Nephron (organoid): ENCODE results near the gene HLA-F.

ENCODE experiments used
- H3K27ac Mint-ChIP-seq, 3 experiments: 2 replicates each; pipeline ENCODE4 v1.8.0; 2020; ENCODE audit warnings: mixed read lengths in 3 of 3, mild to moderate bottlenecking in 2 of 3, moderate library complexity in 1 of 3
- H3K27me3 Mint-ChIP-seq: 2 replicates; pipeline ENCODE4 v1.8.0; 2021; ENCODE audit warnings: low read depth, mild to moderate bottlenecking, moderate library complexity, mixed read lengths
- H3K36me3 Mint-ChIP-seq: 2 replicates; pipeline ENCODE4 v1.8.0; 2020; ENCODE audit warnings: low read depth, mixed read lengths
- H3K4me1 Mint-ChIP-seq: 2 replicates; pipeline ENCODE4 v1.8.0; 2020; ENCODE audit warnings: mixed read lengths
- H3K4me3 Mint-ChIP-seq, 3 experiments: 2 replicates each; pipeline ENCODE4 v1.8.0; 2020; ENCODE audit warnings: mild to moderate bottlenecking in 3 of 3, mixed read lengths in 3 of 3, moderate library complexity in 2 of 3
- H3K9me3 Mint-ChIP-seq: 2 replicates; pipeline ENCODE4 v1.8.0; 2020; ENCODE audit warnings: mixed read lengths
- CTCF ChIP-seq, 3 experiments: fragments of 200-600 bp; sonication (generic); IDR thresholded peaks; one replicate each; pipeline ENCODE4 v1.5.0; 2021; ENCODE audit warnings: antibody characterized with exemption in 3 of 3; ENCODE audit not compliant: unreplicated experiment in 3 of 3

Gene HLA-F

GRCh38 chr6:29730575-29731126, 7.4 kb downstream of the HLA-F start:
- H3K4me1 Mint-ChIP-seq: no peaks in the 10 kb centered on the region
- TF ChIP-seq CTCF (IDR thresholded peaks at IDR 0.05; ENCODE audit: unreplicated experiment in 3 of 3): no peak
- H3K9me3 Mint-ChIP-seq: no peaks in the 10 kb centered on the region

GRCh38 chr6:29731281-29731680, 8.0 kb downstream of the HLA-F start:
- Mint-ChIP-seq H3K27ac (no peak overlapping the region), H3K4me3 (no peak overlapping the region), H3K27me3 (peaks cover 75% of the 10 kb centered on the region), H3K36me3 (no peaks in the 10 kb centered on the region), H3K4me1 (no peaks in the 10 kb centered on the region), H3K9me3 (no peaks in the 10 kb centered on the region)
- TF ChIP-seq CTCF (IDR thresholded peaks at IDR 0.05; ENCODE audit: unreplicated experiment in 3 of 3): no peak

More at GRCh38 chr6:29730575-29731126, 7.4 kb downstream of the HLA-F start:
- Mint-ChIP-seq H3K27ac (no peak overlapping the region), H3K27me3 (peaks cover 76% of the 10 kb centered on the region), H3K4me3 (no peak overlapping the region), H3K36me3 (no peaks in the 10 kb centered on the region)

- Mint-ChIP-seq H3K4me3 (no peak overlapping the region), H3K36me3 (no peaks in the 10 kb centered on the region), H3K27me3 (peaks cover 67% of the 10 kb centered on the region), H3K9me3 (no peaks in the 10 kb centered on the region), H3K27ac (no peak overlapping the region), H3K4me1 (no peaks in the 10 kb centered on the region)
- no peak for TF ChIP-seq CTCF (IDR thresholded peaks at IDR 0.05; ENCODE audit: unreplicated experiment in 3 of 3)
These were observed 9.8 kb downstream of the HLA-F start for GRCh38 chr6:29733057-29733456.

GRCh38 chr6:29734046-29735018, 11.1 kb downstream of the HLA-F start:
- H3K27me3 Mint-ChIP-seq: peaks cover 61% of the 10 kb centered on the region
- H3K9me3 Mint-ChIP-seq: no peaks in the 10 kb centered on the region
- no peaks in the 10 kb centered on the region for H3K36me3 Mint-ChIP-seq
- H3K27ac Mint-ChIP-seq: no peak overlapping the region
- H3K4me3 Mint-ChIP-seq: no peak overlapping the region
- no peak for TF ChIP-seq CTCF (IDR thresholded peaks at IDR 0.05; ENCODE audit: unreplicated experiment in 3 of 3)
- H3K4me1 Mint-ChIP-seq: no peaks in the 10 kb centered on the region

- no peaks in the 10 kb centered on the region for H3K36me3 Mint-ChIP-seq
- H3K9me3 Mint-ChIP-seq: no peaks in the 10 kb centered on the region
- H3K4me1 Mint-ChIP-seq: no peaks in the 10 kb centered on the region
- no peak overlapping the region for H3K4me3 Mint-ChIP-seq
- no peak overlapping the region for H3K27ac Mint-ChIP-seq
- peaks cover 45% of the 10 kb centered on the region for H3K27me3 Mint-ChIP-seq
- no peak for TF ChIP-seq CTCF (IDR thresholded peaks at IDR 0.05; ENCODE audit: unreplicated experiment in 3 of 3)
These were observed 13.3 kb downstream of the HLA-F start for GRCh38 chr6:29736563-29736962.
